Loucy (cell line): Measurements from ENCODE around the gene SORCS2.
"Not testable (repeated sequence)": the region's sequence is repeated elsewhere in the genome, so short reads cannot be mapped to it uniquely, and the experiment has no call there.

Source experiments
- CTCF ChIP-seq: fragments of 200-600 bp; sonication (generic); conservative IDR thresholded peaks from 2 replicates; pipeline ENCODE4 v1.5.1; 2014; ENCODE audit warnings: mild to moderate bottlenecking, antibody characterized with exemption, low read length
- EZH2phosphoT487 ChIP-seq: fragments of 200-600 bp; IDR thresholded peaks from 2 replicates; pipeline ENCODE4 v1.6.1; 2018; ENCODE audit warnings: antibody characterized with exemption, mild to moderate bottlenecking, moderate library complexity, borderline replicate concordance

- not testable (repeated sequence) for TF ChIP-seq EZH2phosphoT487, CTCF
These were observed 22.8 kb downstream of the SORCS2 start for GRCh38 chr4:7215187-7215586.
